ENCODE data around the gene EMILIN1.

DNA sequence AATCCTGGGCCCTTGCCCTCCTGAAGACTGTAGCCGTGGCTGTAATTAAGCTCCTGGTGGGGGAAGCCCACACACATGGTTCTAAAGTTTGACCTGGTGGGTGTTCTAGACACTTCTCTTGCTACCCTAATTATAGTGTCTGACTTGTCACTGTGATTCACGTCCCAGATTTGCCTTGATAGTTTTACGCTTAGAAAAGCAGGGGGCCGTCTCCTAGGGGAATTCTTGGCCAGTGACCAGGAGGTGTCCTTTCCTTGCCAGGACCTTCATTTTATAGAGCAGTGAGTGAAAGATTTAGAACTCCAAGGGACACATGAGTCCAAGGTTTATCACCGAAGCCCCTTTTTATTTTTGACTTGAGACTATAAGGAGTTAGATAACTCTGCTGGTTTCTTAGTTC is 36.7 kb upstream of the EMILIN1 start:
- no peak for TF ChIP-seq CTCF (conservative IDR thresholded peaks at IDR 0.05; ENCODE audit: low read depth in 2 of 2)
- no peak for TF ChIP-seq POLR2AphosphoS5 (IDR thresholded peaks at IDR 0.05; ENCODE audit: low read depth)
- no peak for TF ChIP-seq JUNB (IDR thresholded peaks at IDR 0.05; ENCODE audit: unreplicated experiment)
- no peak for TF ChIP-seq REST (IDR thresholded peaks at IDR 0.05; ENCODE audit: unreplicated experiment)
- TF ChIP-seq EZH2 (IDR thresholded peaks at IDR 0.05; ENCODE audit: low read depth, unreplicated experiment), result no peak
- TF ChIP-seq ZNF331 (CRISPR knock-in tag; IDR thresholded peaks at IDR 0.05; ENCODE audit: low read depth), result no peak

Measured in GM23338 (cell line).